Heart left ventricle (tissue), 13 donors: ENCODE measurements around the gene WWC1.

Experiments used
- POLR2A ChIP-seq, 2 donors: fragments of 450-650 bp; IDR thresholded peaks; one replicate each; pipeline ENCODE4 v1.6.1; 2017; ENCODE audit warnings: antibody characterized with exemption in 2 of 2, mild to moderate bottlenecking in 2 of 2, moderate library complexity in 2 of 2
- TF ChIP-seq, protein P1 (sequence below), 12 donors: fragments of 200-600 bp; sonication (generic) in 4 of 12; IDR thresholded peaks; one replicate each; pipeline versions ENCODE4 v1.5.0 to v1.8.0; 2018 to 2022; ENCODE audit warnings: antibody characterized with exemption in 12 of 12, mild to moderate bottlenecking in 5 of 12
- donor health status: ischemic (EF 13 %, LVEDD 7.1; RV severe dilation, severe dysfunction).
- donor health status: DM: no; HTN: yes; CAD: no.
- donor health status: DM: no; HTN: no; CAD: no.
- donor health status: ischemic (EF 25% LVEDD 6.9; RV normal size, moderate dysfunction).
- donor health status: ischemic (EF 25% LVEDD 5.7; RV mildly dilated, moderate dysfunction).
- donor health status: ischemic (EF 35%, LVEDD 5.7; RV mildly dilated, moderate dysfunction).
- donor health status: nonischemic (EF 11% LVEDD 7.7; RV severe dilation, severe dysfunction).
- donor health status: DM: yes; HTN: yes; CAD: no.
- donor health status: PGD.
- donor health status: ischemic (EF 29% LVEDD 5.4; RV normal size, mild dysfunction).
- donor health status: nonischemic (EF 23%, LVEDD 6.1; RV moderate dilation, normal function).

GRCh38 chr5:168347368-168348083 lies 56.1 kb downstream of the WWC1 start:
- TF ChIP-seq, protein P1, sequence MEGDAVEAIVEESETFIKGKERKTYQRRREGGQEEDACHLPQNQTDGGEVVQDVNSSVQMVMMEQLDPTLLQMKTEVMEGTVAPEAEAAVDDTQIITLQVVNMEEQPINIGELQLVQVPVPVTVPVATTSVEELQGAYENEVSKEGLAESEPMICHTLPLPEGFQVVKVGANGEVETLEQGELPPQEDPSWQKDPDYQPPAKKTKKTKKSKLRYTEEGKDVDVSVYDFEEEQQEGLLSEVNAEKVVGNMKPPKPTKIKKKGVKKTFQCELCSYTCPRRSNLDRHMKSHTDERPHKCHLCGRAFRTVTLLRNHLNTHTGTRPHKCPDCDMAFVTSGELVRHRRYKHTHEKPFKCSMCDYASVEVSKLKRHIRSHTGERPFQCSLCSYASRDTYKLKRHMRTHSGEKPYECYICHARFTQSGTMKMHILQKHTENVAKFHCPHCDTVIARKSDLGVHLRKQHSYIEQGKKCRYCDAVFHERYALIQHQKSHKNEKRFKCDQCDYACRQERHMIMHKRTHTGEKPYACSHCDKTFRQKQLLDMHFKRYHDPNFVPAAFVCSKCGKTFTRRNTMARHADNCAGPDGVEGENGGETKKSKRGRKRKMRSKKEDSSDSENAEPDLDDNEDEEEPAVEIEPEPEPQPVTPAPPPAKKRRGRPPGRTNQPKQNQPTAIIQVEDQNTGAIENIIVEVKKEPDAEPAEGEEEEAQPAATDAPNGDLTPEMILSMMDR (IDR thresholded peaks at IDR 0.05): no peak
- no peak for TF ChIP-seq POLR2A (IDR thresholded peaks at IDR 0.05)
